B cell (primary cell): ENCODE measurements around the gene TTC9C. TPM values are rescaled to one million over a fixed set of nuclear protein-coding genes. Genes with fewer than 3 reads are reported as not detected.

Experiments used
- ATAC-seq: fragments of 200-7000 bp; cut with Tn5 transposase; one replicate; pipeline ENCODE4 v1.10.0; 2021; ENCODE audit warnings: low read depth, mild to moderate bottlenecking, moderate number of reproducible peaks, moderate library complexity
- CTCF ChIA-PET: fragments of 350-600 bp; sonication (Branson Sonifier 250); formaldehyde crosslinking; loops from one replicate; lab custom pipeline; 2021; ENCODE audit warnings: antibody characterized with exemption, inconsistent platforms; lab: Charles Lee
- POLR2A ChIA-PET: fragments of 350-600 bp; sonication (Branson Sonifier 250); formaldehyde crosslinking; loops from one replicate; lab custom pipeline; 2021; ENCODE audit warnings: antibody characterized with exemption; lab: Charles Lee
- DNase-seq: peaks from one replicate; pipeline ENCODE4 v3.0.0; 2013
- H2AFZ ChIP-seq: 2 replicates; pipeline ENCODE4 v1.6.1; 2012; ENCODE audit warnings: mild to moderate bottlenecking, low read depth, low read length; ENCODE audit not compliant: insufficient read depth, poor library complexity, severe bottlenecking
- H3K27ac ChIP-seq, 2 donors: 1 replicate in 1 of 2; 2 replicates in 1 of 2; pipeline ENCODE4 v1.5.1; 2012 to 2013; ENCODE audit warnings: low read length in 2 of 2, mild to moderate bottlenecking in 2 of 2, moderate library complexity in 1 of 2
- H3K27me3 ChIP-seq, 4 experiments: fragments of 200-600 bp in 1 of 4; sonication (generic) in 1 of 4; replicated peaks in 1 of 4; 1 replicate in 2 of 4; 2 replicates in 2 of 4; pipeline versions ENCODE4 v1.6.1 to v1.7.0; 2013 to 2016; ENCODE audit warnings: low read length in 3 of 4, mild to moderate bottlenecking in 2 of 4, mixed read lengths in 1 of 4, moderate library complexity in 1 of 4; ENCODE audit not compliant: insufficient read depth in 4 of 4, control insufficient read depth in 3 of 4; ENCODE audit errors: control extremely low read depth in 1 of 4
- H3K36me3 ChIP-seq, 2 experiments: replicated peaks in 1 of 2; 1 replicate in 1 of 2; 2 replicates in 1 of 2; pipeline versions ENCODE4 v1.6.1 to v1.7.1; 2013; ENCODE audit warnings: low read length in 1 of 2; ENCODE audit not compliant: insufficient read depth in 2 of 2, control insufficient read depth in 1 of 2; ENCODE audit errors: control extremely low read depth in 1 of 2, extremely low read depth in 1 of 2
- H3K4me1 ChIP-seq, 2 donors: fragments of 200-600 bp in 1 of 2; sonication (generic) in 1 of 2; 1 replicate in 1 of 2; 2 replicates in 1 of 2; pipeline versions ENCODE4 v1.5.1 to v1.6.1; 2013 to 2017; ENCODE audit warnings: low read length in 2 of 2; ENCODE audit not compliant: control insufficient read depth in 2 of 2, insufficient read depth in 2 of 2
- H3K4me2 ChIP-seq: replicated peaks from 2 replicates; pipeline ENCODE3; 2012; ENCODE audit warnings: mild to moderate bottlenecking, low read depth, low read length; ENCODE audit not compliant: poor library complexity, severe bottlenecking
- H3K4me3 ChIP-seq, 5 experiments: fragments of 200-600 bp in 1 of 5; sonication (generic) in 1 of 5; 1 replicate in 3 of 5; 2 replicates in 2 of 5; pipeline versions ENCODE4 v1.5.1 to v1.7.0; 2011 to 2016; ENCODE audit warnings: low read length in 4 of 5, mild to moderate bottlenecking in 4 of 5, low read depth in 2 of 5, control low read depth in 1 of 5, moderate library complexity in 1 of 5; ENCODE audit not compliant: insufficient read depth in 1 of 5; ENCODE audit errors: control extremely low read depth in 1 of 5, extremely low read depth in 1 of 5
- H3K79me2 ChIP-seq: fragments of 200-600 bp; sonication (generic); one replicate; pipeline ENCODE4 v1.6.0; 2016; ENCODE audit warnings: low read length; ENCODE audit not compliant: control insufficient read depth, insufficient read depth
- H3K9ac ChIP-seq: fragments of 200-600 bp; sonication (generic); 2 replicates; pipeline ENCODE4 v1.6.1; 2017; ENCODE audit warnings: mild to moderate bottlenecking, low read length, moderate library complexity
- H3K9me3 ChIP-seq, 3 donors: one replicate each; pipeline versions ENCODE4 v1.6.1 to v1.7.1; 2013; ENCODE audit warnings: low read length in 2 of 3; ENCODE audit not compliant: control insufficient read depth in 2 of 3, insufficient read depth in 1 of 3; ENCODE audit errors: control extremely low read depth in 1 of 3
- H4K20me1 ChIP-seq: 2 replicates; pipeline ENCODE4 v1.6.0; 2012; ENCODE audit warnings: mild to moderate bottlenecking, low read length; ENCODE audit not compliant: insufficient read depth, control insufficient read depth, poor library complexity, severe bottlenecking
- H3K27ac Mint-ChIP-seq: one replicate; pipeline ENCODE4 v1.8.0; 2021; ENCODE audit warnings: mixed read lengths
- H3K27me3 Mint-ChIP-seq: one replicate; pipeline ENCODE4 v1.8.0; 2021; ENCODE audit warnings: mixed read lengths
- H3K4me1 Mint-ChIP-seq: one replicate; pipeline ENCODE4 v1.8.0; 2021; ENCODE audit warnings: mixed read lengths
- H3K4me3 Mint-ChIP-seq: one replicate; pipeline ENCODE4 v1.8.0; 2021; ENCODE audit warnings: mixed read lengths
- H3K9me3 Mint-ChIP-seq: one replicate; pipeline ENCODE4 v1.8.0; 2022; ENCODE audit warnings: mixed read lengths; ENCODE audit not compliant: insufficient read depth
- CTCF ChIP-seq: fragments of 200-600 bp; IDR thresholded peaks from one replicate; pipeline ENCODE4 v1.8.0; 2022; ENCODE audit warnings: antibody characterized with exemption, mild to moderate bottlenecking
- EZH2 ChIP-seq: IDR thresholded peaks from 2 replicates; pipeline ENCODE4 v1.6.1; 2012; ENCODE audit warnings: borderline replicate concordance, low read depth, mild to moderate bottlenecking, moderate library complexity, low read length; ENCODE audit not compliant: insufficient read depth, poor library complexity, severe bottlenecking
- WGBS: methylation state at CpG from one replicate; pipeline ENCODE4 v1.1.5; 2013; ENCODE audit warnings: missing lambda C conversion rate; ENCODE audit not compliant: insufficient coverage; 5-methylcytosine and 5-hydroxymethylcytosine counted together
- intact Hi-C: fragments of 100-400 bp; cut with micrococcal nuclease; formaldehyde crosslinking; loops from one replicate; pipeline ENCODE4 v1.10.0; 2022
- polyA plus RNA-seq: library from polyadenylated mRNA; depleted of rRNA; stranded (reverse); fragments of >200 nt; gene quantifications from 2 replicates; pipeline ENCODE4 v1.2.3, GENCODE V29; 2012
- total RNA-seq, 2 donors: library from RNA; stranded (reverse); fragments of 120-200 nt in 1 of 2; gene quantifications; 1 replicate in 1 of 2; 2 replicates in 1 of 2; pipeline versions ENCODE4 v1.2.3 to v1.2.4, GENCODE V29; 2013 to 2022

TTC9C gene
- total and polyA plus RNA-seq, 2 donors (not counting 1 experiment from before 2014, with no cell fraction given), result 33.5 to 56.3 TPM

- Histone ChIP-seq H3K36me3 (peaks cover 3 to 34% of the 10 kb centered on the region in 2 experiments), H3K9ac (peak overlapping the region; percentile 93), H3K79me2 (peaks cover 81% of the 10 kb centered on the region), H3K9me3 (no peaks in the 10 kb centered on the region), H3K4me2 (peak overlapping the region; percentile 91), H3K4me3 (peak overlapping the region; percentile 94 to 100 (median 99)), H4K20me1 (peaks cover 57% of the 10 kb centered on the region), H3K4me1 (peaks cover 37 to 41% of the 10 kb centered on the region in 2 donors), H2AFZ (peak overlapping the region; percentile 91), H3K27ac (peak overlapping the region; percentile 40 to 90), H3K27me3 (no peaks in the 10 kb centered on the region)
- ATAC-seq (no peak), DNase-seq (no peak)
- H3K9me3 Mint-ChIP-seq, result no peaks in the 10 kb centered on the region
- ChIA-PET POLR2A (interaction anchor here (0.6 to 4.9 kb wide), 15 partner anchors 18 to 155 kb away, joined by 3 to 75 read pairs (median 14); partner anchors contain the start of genes BSCL2, C11orf98, CSKMT and GNG3), CTCF (interaction anchor here (0.8 to 5.5 kb wide), 7 partner anchors 12 to 184 kb away, joined by 3 to 34 read pairs (median 3); partner anchors contain the start of genes SLC3A2, TMEM179B and ZBTB3)
- no peaks in the 10 kb centered on the region for H3K27me3 Mint-ChIP-seq
- TF ChIP-seq EZH2 (no peak), CTCF (no peak)
- H3K4me1 Mint-ChIP-seq, result peaks cover 55% of the 10 kb centered on the region
- intact Hi-C loops, result loop anchor here (2.0 kb wide), 5 partner anchors 56 to 154 kb away; partner anchors contain the start of genes EML3, ROM1, SLC3A2 and STX5
- H3K4me3 Mint-ChIP-seq, result peak overlapping the region; percentile 95
- H3K27ac Mint-ChIP-seq, result peak overlapping the region; percentile 99
- WGBS, result under 1% methylated on average over 51 of the region's 51 CpGs
Observed at GRCh38 chr11:62726156-62726914, 2.0 kb upstream of the TTC9C start.
